RWPE2 (cell line): ENCODE data around the gene AFAP1.

Experiments
- ATAC-seq: fragments of 200-7000 bp; cut with Tn5 transposase; 3 replicates; pipeline ENCODE4 v1.9.1; 2021; ENCODE audit warnings: low read depth
- DNase-seq: peaks from one replicate; pipeline ENCODE4 v3.0.0-alpha.2; 2020; ENCODE audit warnings: low spot score
- H3K27ac ChIP-seq: fragments of 450-650 bp; 2 replicates; pipeline ENCODE4 v1.5.1; 2017; ENCODE audit warnings: mild to moderate bottlenecking; ENCODE audit not compliant: poor library complexity, severe bottlenecking
- H3K27me3 ChIP-seq: fragments of 250-450 bp; sonication (Bioruptor Pico); 2 replicates; pipeline ENCODE4 v1.5.1; 2021; ENCODE audit warnings: mild to moderate bottlenecking, moderate library complexity; ENCODE audit not compliant: insufficient read depth, poor library complexity, severe bottlenecking
- H3K36me3 ChIP-seq: fragments of 250-450 bp; sonication (Bioruptor Pico); 2 replicates; pipeline ENCODE4 v1.5.1; 2020; ENCODE audit warnings: low read depth, mild to moderate bottlenecking, moderate library complexity
- H3K4me1 ChIP-seq: fragments of 250-450 bp; sonication (Bioruptor Pico); 2 replicates; pipeline ENCODE4 v1.5.1; 2021; ENCODE audit warnings: mild to moderate bottlenecking, moderate library complexity; ENCODE audit not compliant: insufficient read depth, poor library complexity, severe bottlenecking
- H3K4me3 ChIP-seq: fragments of 250-450 bp; sonication (Bioruptor Pico); 2 replicates; pipeline ENCODE4 v1.5.1; 2021; ENCODE audit warnings: mild to moderate bottlenecking, moderate library complexity; ENCODE audit not compliant: severe bottlenecking
- H3K9me3 ChIP-seq: fragments of 250-450 bp; sonication (Bioruptor Pico); 2 replicates; pipeline ENCODE4 v1.5.1; 2021; ENCODE audit warnings: mild to moderate bottlenecking, moderate library complexity; ENCODE audit not compliant: severe bottlenecking
- TF ChIP-seq, protein P1 (sequence below): fragments of 450-650 bp; IDR thresholded peaks from one replicate; pipeline ENCODE4 v1.5.1; 2017; ENCODE audit warnings: mild to moderate bottlenecking, moderate library complexity; ENCODE audit not compliant: poor library complexity, severe bottlenecking

The AFAP1 gene

DNA sequence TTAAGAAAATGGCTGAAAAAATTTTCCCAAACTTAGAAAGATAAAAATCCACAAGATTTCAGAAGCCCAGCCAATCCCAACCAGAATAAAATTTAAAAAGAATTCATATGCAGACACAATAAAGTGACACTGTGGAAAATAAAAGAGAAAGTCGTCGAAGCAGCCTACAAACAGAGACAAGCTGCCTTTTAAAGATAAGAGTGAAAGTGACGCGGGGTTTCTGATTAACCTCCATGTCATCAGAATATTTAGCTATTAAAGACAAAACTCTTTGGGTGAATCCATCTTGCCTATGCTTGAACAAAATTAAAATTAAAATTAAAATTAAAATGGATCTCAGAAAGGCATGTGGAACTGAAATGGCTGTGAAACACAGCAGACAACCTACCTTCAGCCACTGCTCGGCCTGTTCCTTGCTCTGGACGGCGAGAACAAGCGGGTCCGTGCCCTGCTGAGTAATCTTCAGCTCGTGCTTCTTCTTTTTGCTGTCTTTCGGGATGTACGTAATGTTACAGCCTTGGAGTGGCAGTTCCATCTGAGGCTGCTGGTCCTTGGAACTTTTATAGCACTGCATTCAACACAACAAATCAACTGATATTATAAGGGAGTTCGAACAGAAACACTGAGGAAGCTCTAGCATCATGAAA is 101.4 kb downstream of the AFAP1 start:
- Histone ChIP-seq H3K4me3 (no peak overlapping the region), H3K36me3 (peaks cover 80% of the 10 kb centered on the region), H3K4me1 (peaks cover 23% of the 10 kb centered on the region), H3K27me3 (no peaks in the 10 kb centered on the region), H3K9me3 (no peaks in the 10 kb centered on the region), H3K27ac (peak overlapping the region; percentile 100)
- ATAC-seq (no peak), DNase-seq (no peak)
- TF ChIP-seq, protein P1, sequence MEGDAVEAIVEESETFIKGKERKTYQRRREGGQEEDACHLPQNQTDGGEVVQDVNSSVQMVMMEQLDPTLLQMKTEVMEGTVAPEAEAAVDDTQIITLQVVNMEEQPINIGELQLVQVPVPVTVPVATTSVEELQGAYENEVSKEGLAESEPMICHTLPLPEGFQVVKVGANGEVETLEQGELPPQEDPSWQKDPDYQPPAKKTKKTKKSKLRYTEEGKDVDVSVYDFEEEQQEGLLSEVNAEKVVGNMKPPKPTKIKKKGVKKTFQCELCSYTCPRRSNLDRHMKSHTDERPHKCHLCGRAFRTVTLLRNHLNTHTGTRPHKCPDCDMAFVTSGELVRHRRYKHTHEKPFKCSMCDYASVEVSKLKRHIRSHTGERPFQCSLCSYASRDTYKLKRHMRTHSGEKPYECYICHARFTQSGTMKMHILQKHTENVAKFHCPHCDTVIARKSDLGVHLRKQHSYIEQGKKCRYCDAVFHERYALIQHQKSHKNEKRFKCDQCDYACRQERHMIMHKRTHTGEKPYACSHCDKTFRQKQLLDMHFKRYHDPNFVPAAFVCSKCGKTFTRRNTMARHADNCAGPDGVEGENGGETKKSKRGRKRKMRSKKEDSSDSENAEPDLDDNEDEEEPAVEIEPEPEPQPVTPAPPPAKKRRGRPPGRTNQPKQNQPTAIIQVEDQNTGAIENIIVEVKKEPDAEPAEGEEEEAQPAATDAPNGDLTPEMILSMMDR: no peak

- no peak overlapping the region for H3K27ac ChIP-seq
- no peaks in the 10 kb centered on the region for H3K9me3 ChIP-seq
- TF ChIP-seq, protein P1: no peak
- no peak overlapping the region for H3K4me3 ChIP-seq
- H3K36me3 ChIP-seq: peaks cover 75% of the 10 kb centered on the region
- no peak for ATAC-seq
- H3K27me3 ChIP-seq: no peaks in the 10 kb centered on the region
- peaks cover 17% of the 10 kb centered on the region for H3K4me1 ChIP-seq
- no peak for DNase-seq
Observed at GRCh38 chr4:7837597-7838135, 102.0 kb downstream of the AFAP1 start.

DNA sequence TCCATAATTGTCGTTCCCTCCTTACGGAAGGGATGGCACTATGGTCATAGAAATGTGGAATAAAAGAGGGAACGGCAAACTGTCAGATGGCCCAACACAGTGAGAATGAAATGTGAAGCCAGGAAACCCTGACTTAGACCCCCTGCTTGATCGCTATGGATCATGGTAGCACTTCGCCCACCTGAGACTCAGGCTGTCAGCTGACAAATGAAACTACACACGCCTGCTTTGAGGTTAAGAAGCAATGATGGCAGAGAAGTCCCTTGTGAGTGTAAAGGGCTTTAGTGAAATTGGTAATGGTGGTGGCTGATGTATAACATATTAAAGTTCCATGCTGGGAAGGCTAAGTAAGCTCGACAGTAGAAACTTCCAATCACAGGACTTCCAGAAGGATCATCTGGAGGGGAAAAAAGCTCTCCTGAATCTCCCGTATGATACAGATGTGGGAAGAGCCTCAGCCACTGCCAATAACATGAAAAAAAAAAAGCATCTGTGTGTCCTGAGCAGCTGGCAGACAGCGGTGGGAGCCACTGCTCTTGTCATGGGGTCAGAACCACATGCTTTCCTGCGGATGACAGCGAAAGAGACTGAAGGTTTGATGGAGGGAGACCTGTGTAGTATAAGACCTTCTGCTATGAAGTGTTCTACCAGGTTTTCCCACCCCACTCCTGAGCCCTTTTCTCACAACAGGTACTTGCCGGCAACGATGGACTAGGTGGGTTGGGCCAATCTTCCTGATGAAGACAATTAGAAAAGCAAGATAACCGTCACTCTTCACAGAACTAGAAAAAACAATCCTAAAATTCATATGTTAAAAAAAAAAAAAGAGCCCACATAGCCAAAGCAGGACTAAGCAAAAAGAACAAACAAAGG is 107.6 kb downstream of the AFAP1 start:
- DNase-seq (no peak), ATAC-seq (no peak)
- TF ChIP-seq, protein P1: no peak
- no peak overlapping the region for H3K4me3 ChIP-seq
- peak overlapping the region; percentile 76 for H3K27ac ChIP-seq
- peaks cover 30% of the 10 kb centered on the region for H3K4me1 ChIP-seq
- peaks cover 34% of the 10 kb centered on the region for H3K36me3 ChIP-seq
- H3K9me3 ChIP-seq: no peaks in the 10 kb centered on the region
- no peaks in the 10 kb centered on the region for H3K27me3 ChIP-seq

DNA sequence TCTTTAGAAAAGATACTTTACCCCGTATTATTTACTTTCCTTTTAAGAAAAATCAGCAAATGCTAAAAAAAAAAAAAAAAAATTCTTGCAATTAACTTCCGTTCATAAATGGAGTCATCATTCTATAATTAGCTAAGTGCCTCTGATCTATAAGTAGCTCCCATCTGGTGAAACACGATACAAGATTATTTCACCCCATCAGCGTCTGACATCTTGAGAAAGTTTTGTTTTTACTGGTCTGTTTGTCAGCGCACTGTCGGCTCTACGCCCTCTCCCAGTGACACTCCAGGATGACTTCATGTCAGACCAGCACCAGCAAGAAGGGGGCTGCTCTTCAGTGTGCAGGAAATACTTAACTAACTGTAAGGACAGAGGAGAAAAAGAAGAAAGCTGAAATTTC is 108.3 kb downstream of the AFAP1 start:
- H3K9me3 ChIP-seq: no peaks in the 10 kb centered on the region
- no peaks in the 10 kb centered on the region for H3K27me3 ChIP-seq
- H3K27ac ChIP-seq: peak overlapping the region; percentile 76
- TF ChIP-seq, protein P1: no peak
- DNase-seq: no peak
- ATAC-seq: no peak
- H3K4me1 ChIP-seq: peaks cover 30% of the 10 kb centered on the region
- peaks cover 34% of the 10 kb centered on the region for H3K36me3 ChIP-seq
- no peak overlapping the region for H3K4me3 ChIP-seq
